Brain microvascular endothelial cell (primary cell): Measurements from ENCODE around the gene RUNX1.
"Not testable (repeated sequence)": the region's sequence is repeated elsewhere in the genome, so short reads cannot be mapped to it uniquely, and the experiment has no call there.

Experiments used
- DNase-seq: peaks from one replicate; pipeline ENCODE4 v3.0.0-alpha.2; 2020
- H3K27ac ChIP-seq: fragments of 250-450 bp; sonication (Bioruptor Pico); 2 replicates; pipeline ENCODE4 v1.5.1; 2020; ENCODE audit warnings: mild to moderate bottlenecking, moderate library complexity
- H3K27me3 ChIP-seq: fragments of 250-450 bp; sonication (Bioruptor Pico); replicated peaks from 2 replicates; pipeline ENCODE4 v1.5.1; 2020; ENCODE audit warnings: mild to moderate bottlenecking
- H3K36me3 ChIP-seq: fragments of 250-450 bp; sonication (Bioruptor Pico); replicated peaks from 2 replicates; pipeline ENCODE4 v1.5.1; 2020; ENCODE audit warnings: mild to moderate bottlenecking
- H3K4me3 ChIP-seq: 2 replicates; pipeline ENCODE4 v1.5.1; 2011; ENCODE audit warnings: low read depth, mild to moderate bottlenecking, control low read depth, low read length, moderate library complexity
- CTCF ChIP-seq: IDR thresholded peaks from 2 replicates; pipeline ENCODE4 v1.5.1; 2011; ENCODE audit warnings: low read depth, mild to moderate bottlenecking, moderate library complexity, low read length, control low read depth, inconsistent platforms; ENCODE audit errors: missing control alignments
- in situ Hi-C: cut with HindIII; loops from 2 replicates; pipeline ENCODE4 v1.10.0; 2017; ENCODE audit warnings: low sequenced_read_pairs, low pct_ligation_motif_present

The RUNX1 gene

GRCh38 chr21:34998176-34998575, 50.9 kb downstream of the RUNX1 start:
- Histone ChIP-seq H3K27me3 (no peaks in the 10 kb centered on the region), H3K27ac (no peak overlapping the region), H3K36me3 (no peaks in the 10 kb centered on the region), H3K4me3 (no peak overlapping the region)
- no peak for DNase-seq
- in situ Hi-C loops = no loop called here
- no peak for TF ChIP-seq CTCF

GRCh38 chr21:34997294-34997693, 51.8 kb downstream of the RUNX1 start:
- Histone ChIP-seq H3K36me3 (no peaks in the 10 kb centered on the region), H3K27me3 (no peaks in the 10 kb centered on the region), H3K27ac (no peak overlapping the region), H3K4me3 (no peak overlapping the region)
- in situ Hi-C loops = no loop called here
- no peak for DNase-seq
- no peak for TF ChIP-seq CTCF

GRCh38 chr21:34996304-34997101, 52.6 kb downstream of the RUNX1 start:
- Histone ChIP-seq H3K27ac (no peak overlapping the region), H3K4me3 (no peak overlapping the region), H3K36me3 (no peaks in the 10 kb centered on the region), H3K27me3 (no peaks in the 10 kb centered on the region)
- in situ Hi-C loops = no loop called here
- DNase-seq = no peak
- no peak for TF ChIP-seq CTCF

GRCh38 chr21:34995979-34996303, 53.2 kb downstream of the RUNX1 start:
- no peak for DNase-seq
- H3K27me3 ChIP-seq = no peaks in the 10 kb centered on the region
- TF ChIP-seq CTCF = no peak
- no peak overlapping the region for H3K27ac ChIP-seq
- H3K36me3 ChIP-seq = no peaks in the 10 kb centered on the region
- in situ Hi-C loops = no loop called here
- H3K4me3 ChIP-seq = no peak overlapping the region

GRCh38 chr21:34994766-34995631, 54.1 kb downstream of the RUNX1 start:
- Histone ChIP-seq H3K36me3 (no peaks in the 10 kb centered on the region), H3K27me3 (no peaks in the 10 kb centered on the region), H3K27ac (no peak overlapping the region), H3K4me3 (no peak overlapping the region)
- no peak for TF ChIP-seq CTCF
- no peak for DNase-seq
- in situ Hi-C loops = no loop called here

GRCh38 chr21:34993521-34993921, 55.6 kb downstream of the RUNX1 start:
- in situ Hi-C loops, H3K4me3 ChIP-seq, DNase-seq, H3K27ac ChIP-seq, H3K36me3 ChIP-seq, H3K27me3 ChIP-seq: not testable (repeated sequence)
